Measurements from ENCODE around the gene DHRS7C. TPM values are rescaled to one million over a fixed set of nuclear protein-coding genes. Genes with fewer than 3 reads are reported as not detected.

The DHRS7C gene
- total RNA-seq, 5 donors from 2014 or later (not counting 1 experiment from before 2014, with no cell fraction given), result not detected

DNA sequence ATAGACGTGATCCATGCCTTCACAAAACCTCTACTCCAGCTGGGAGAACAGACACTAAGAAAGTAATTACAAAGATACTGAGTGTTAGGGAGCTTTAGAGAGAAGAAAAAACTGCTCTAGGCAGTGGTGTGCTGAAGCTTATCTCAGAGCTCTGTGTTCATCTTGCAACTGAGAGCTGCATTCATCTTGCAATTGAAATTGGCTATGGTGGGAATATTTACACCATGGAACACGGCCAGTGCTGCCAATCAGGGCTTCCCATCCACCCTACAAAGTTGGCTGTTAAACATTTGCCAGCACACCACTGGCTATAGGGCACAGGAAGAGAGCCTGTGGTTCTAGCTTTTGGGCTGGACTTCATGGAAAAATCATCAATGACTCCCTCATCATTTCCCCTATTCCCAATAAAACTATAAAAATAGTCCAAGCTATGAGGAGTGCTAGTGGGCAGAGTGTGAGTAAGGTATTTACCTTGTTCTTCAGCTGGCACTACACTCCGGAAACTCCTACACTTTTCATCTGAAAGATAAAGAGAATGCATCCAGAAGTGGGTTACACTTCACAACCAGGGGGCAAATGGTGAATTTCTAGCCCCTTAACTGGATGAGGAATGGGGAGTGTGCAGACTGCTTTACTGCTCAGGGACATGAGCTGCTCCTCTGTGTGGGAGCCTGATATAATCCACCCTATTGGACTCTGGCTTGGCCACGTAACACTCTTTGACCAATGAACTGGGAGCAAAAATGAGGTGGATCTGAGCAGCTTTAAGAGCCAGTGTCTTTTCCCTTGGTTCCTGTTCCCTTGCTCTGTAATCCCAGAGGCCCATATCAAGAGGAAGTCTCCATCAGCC is 18.9 kb upstream of the DHRS7C start:
- Mint-ChIP-seq H3K27me3 (peaks cover 0 to 2% of the 10 kb centered on the region in 2 donors), H3K27ac (no peak overlapping the region), H3K4me3 (no peak overlapping the region), H3K9me3 (no peaks in the 10 kb centered on the region), H3K36me3 (no peaks in the 10 kb centered on the region), H3K4me1 (no peaks in the 10 kb centered on the region)
- H3K36me3 ChIP-seq (ENCODE audit: control insufficient read depth in 2 of 2, extremely low read depth in 1 of 2, insufficient read depth in 1 of 2, low read length in 1 of 2), result no peaks in the 10 kb centered on the region
- H3K4me1 ChIP-seq (ENCODE audit: control insufficient read depth in 1 of 2, extremely low read depth in 1 of 2, insufficient read depth in 2 of 2, low read length in 2 of 2), result no peaks in the 10 kb centered on the region
- 67% methylated on average over 1 of the region's 4 CpGs for WGBS (ENCODE audit: insufficient coverage)
- DNase-seq (no peak), ATAC-seq (replicated peaks in 1 of 4) (no peak)
- H3K27ac ChIP-seq (ENCODE audit: low read length), result no peak overlapping the region
- peaks cover 0 to 11% of the 10 kb centered on the region in 2 experiments for H3K27me3 ChIP-seq (replicated peaks in 1 of 2; ENCODE audit: control insufficient read depth in 2 of 2, extremely low read depth in 1 of 2, insufficient read depth in 2 of 2, low read length in 1 of 2)
- no peak overlapping the region for H3K4me3 ChIP-seq (ENCODE audit: control insufficient read depth in 1 of 2, extremely low read depth in 1 of 2, low read length in 1 of 2)
- ChIA-PET CTCF (no interaction called here), POLR2A (no interaction called here)
- no peaks in the 10 kb centered on the region for H3K9me3 ChIP-seq

DNA sequence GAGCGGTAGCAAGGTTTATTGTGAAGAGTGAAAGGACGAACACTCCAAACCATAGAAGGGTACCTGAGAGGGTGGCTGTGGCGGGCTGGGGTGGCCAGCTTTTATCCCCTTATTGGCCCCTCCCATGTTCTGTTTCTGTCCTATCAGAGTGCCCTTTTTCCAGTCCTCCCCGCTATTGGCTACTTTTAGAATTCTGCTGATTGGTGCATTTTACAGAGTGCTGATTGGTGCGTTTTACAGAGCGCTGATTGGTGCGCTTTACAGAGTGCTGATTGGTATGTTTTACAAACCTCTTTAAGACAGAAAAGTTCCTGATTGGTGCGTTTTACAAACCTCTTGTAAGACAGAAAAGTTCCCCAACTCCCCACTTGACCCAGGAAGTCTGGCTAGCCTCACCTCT is 18.0 kb upstream of the DHRS7C start:
- Mint-ChIP-seq H3K36me3 (no peaks in the 10 kb centered on the region), H3K4me3 (no peak overlapping the region), H3K27ac (no peak overlapping the region), H3K27me3 (peaks cover 0 to 2% of the 10 kb centered on the region in 2 donors), H3K9me3 (no peaks in the 10 kb centered on the region), H3K4me1 (no peaks in the 10 kb centered on the region)
- ChIA-PET POLR2A (interaction anchor here in 1 of 2 donors (0.7 kb wide), 1 partner anchor 17 kb away, joined by 3 read pairs; no protein-coding TSS in a partner anchor), CTCF (no interaction called here)
- no CpG with 5 or more reads among the region's 8 CpGs for WGBS (ENCODE audit: insufficient coverage)
- DNase-seq, result no peak
- Histone ChIP-seq H3K9me3 (no peaks in the 10 kb centered on the region), H3K27me3 (replicated peaks in 1 of 2; ENCODE audit: control insufficient read depth in 2 of 2, extremely low read depth in 1 of 2, insufficient read depth in 2 of 2, low read length in 1 of 2) (peaks cover 0 to 11% of the 10 kb centered on the region in 2 experiments), H3K4me1 (ENCODE audit: control insufficient read depth in 1 of 2, extremely low read depth in 1 of 2, insufficient read depth in 2 of 2, low read length in 2 of 2) (no peaks in the 10 kb centered on the region), H3K27ac (ENCODE audit: low read length) (no peak overlapping the region), H3K36me3 (ENCODE audit: control insufficient read depth in 2 of 2, extremely low read depth in 1 of 2, insufficient read depth in 1 of 2, low read length in 1 of 2) (no peaks in the 10 kb centered on the region), H3K4me3 (ENCODE audit: control insufficient read depth in 1 of 2, extremely low read depth in 1 of 2, low read length in 1 of 2) (no peak overlapping the region)
- no peak for ATAC-seq (replicated peaks in 1 of 4)

DNA sequence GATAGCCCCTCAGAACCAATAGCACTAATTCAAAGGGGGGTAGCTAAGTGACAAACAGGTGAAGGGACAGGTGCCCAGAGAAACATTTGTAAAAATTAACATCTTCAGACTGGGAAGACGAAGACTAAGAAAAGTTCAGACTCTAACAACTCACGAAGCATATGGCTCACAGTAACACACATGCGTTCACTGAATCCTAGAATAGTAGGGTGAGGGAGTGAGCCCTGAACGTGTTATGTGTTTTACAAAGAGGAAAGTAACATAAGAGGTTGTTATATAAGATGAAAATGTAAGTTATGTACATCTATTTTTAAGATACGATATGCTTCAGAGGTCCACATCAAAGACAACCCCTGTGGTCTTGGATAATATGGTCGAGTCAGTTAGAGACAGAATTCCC is 15.3 kb upstream of the DHRS7C start:
- H3K9me3 ChIP-seq, result no peaks in the 10 kb centered on the region
- CTCF ChIA-PET, result interaction anchor here in 1 of 2 donors (0.6 kb wide), 1 partner anchor 160 kb away, joined by 3 read pairs; no protein-coding TSS in a partner anchor
- ATAC-seq (replicated peaks in 1 of 4) (no peak), DNase-seq (no peak)
- Mint-ChIP-seq H3K36me3 (no peaks in the 10 kb centered on the region), H3K9me3 (peaks cover 0 to 2% (median 0%) of the 10 kb centered on the region in 3 donors), H3K27me3 (peaks cover 7 to 9% of the 10 kb centered on the region in 2 donors), H3K4me1 (no peaks in the 10 kb centered on the region), H3K4me3 (no peak overlapping the region), H3K27ac (no peak overlapping the region)
- H3K36me3 ChIP-seq (ENCODE audit: control insufficient read depth in 2 of 2, extremely low read depth in 1 of 2, insufficient read depth in 1 of 2, low read length in 1 of 2), result no peaks in the 10 kb centered on the region
- H3K4me1 ChIP-seq (ENCODE audit: control insufficient read depth in 1 of 2, extremely low read depth in 1 of 2, insufficient read depth in 2 of 2, low read length in 2 of 2), result no peaks in the 10 kb centered on the region
- no peak overlapping the region for H3K4me3 ChIP-seq (ENCODE audit: control insufficient read depth in 1 of 2, extremely low read depth in 1 of 2, low read length in 1 of 2)
- H3K27me3 ChIP-seq (replicated peaks in 1 of 2; ENCODE audit: control insufficient read depth in 2 of 2, extremely low read depth in 1 of 2, insufficient read depth in 2 of 2, low read length in 1 of 2), result peaks cover 0 to 10% of the 10 kb centered on the region in 2 experiments
- H3K27ac ChIP-seq (ENCODE audit: low read length), result no peak overlapping the region
- WGBS (ENCODE audit: insufficient coverage), result 57% methylated on average over 2 of the region's 6 CpGs
- POLR2A ChIA-PET, result no interaction called here

GRCh38 chr17:9805769-9806168 is 14.4 kb upstream of the DHRS7C start:
- H3K4me3 Mint-ChIP-seq, result no peak overlapping the region
- no peaks in the 10 kb centered on the region for H3K36me3 ChIP-seq (ENCODE audit: control insufficient read depth in 2 of 2, extremely low read depth in 1 of 2, insufficient read depth in 1 of 2, low read length in 1 of 2)
- H3K4me3 ChIP-seq (ENCODE audit: control insufficient read depth in 1 of 2, extremely low read depth in 1 of 2, low read length in 1 of 2), result no peak overlapping the region
- H3K27me3 ChIP-seq (replicated peaks in 1 of 2; ENCODE audit: control insufficient read depth in 2 of 2, extremely low read depth in 1 of 2, insufficient read depth in 2 of 2, low read length in 1 of 2), result peaks cover 0 to 13% of the 10 kb centered on the region in 2 experiments
- H3K27ac Mint-ChIP-seq, result no peak overlapping the region
- no peaks in the 10 kb centered on the region for H3K36me3 Mint-ChIP-seq
- WGBS (ENCODE audit: insufficient coverage), result 87% methylated on average over 4 of the region's 4 CpGs
- no peak overlapping the region for H3K27ac ChIP-seq (ENCODE audit: low read length)
- no peaks in the 10 kb centered on the region for H3K4me1 ChIP-seq (ENCODE audit: control insufficient read depth in 1 of 2, extremely low read depth in 1 of 2, insufficient read depth in 2 of 2, low read length in 2 of 2)
- no peaks in the 10 kb centered on the region for H3K4me1 Mint-ChIP-seq
- ChIA-PET POLR2A (no interaction called here), CTCF (no interaction called here)
- peaks cover 7 to 9% of the 10 kb centered on the region in 2 donors for H3K27me3 Mint-ChIP-seq
- H3K9me3 ChIP-seq, result no peaks in the 10 kb centered on the region
- DNase-seq (no peak), ATAC-seq (replicated peaks in 1 of 4) (no peak)
- peaks cover 0 to 2% (median 0%) of the 10 kb centered on the region in 3 donors for H3K9me3 Mint-ChIP-seq

GRCh38 chr17:9802697-9803096 is 11.3 kb upstream of the DHRS7C start:
- WGBS (ENCODE audit: insufficient coverage), result 38% methylated on average over 3 of the region's 4 CpGs
- ChIA-PET CTCF (no interaction called here), POLR2A (no interaction called here)
- no peaks in the 10 kb centered on the region for H3K9me3 ChIP-seq
- peaks cover 0 to 16% of the 10 kb centered on the region in 2 experiments for H3K27me3 ChIP-seq (replicated peaks in 1 of 2; ENCODE audit: control insufficient read depth in 2 of 2, extremely low read depth in 1 of 2, insufficient read depth in 2 of 2, low read length in 1 of 2)
- Mint-ChIP-seq H3K4me1 (no peaks in the 10 kb centered on the region), H3K36me3 (no peaks in the 10 kb centered on the region), H3K9me3 (peaks cover 0 to 2% (median 0%) of the 10 kb centered on the region in 3 donors), H3K27ac (no peak overlapping the region), H3K27me3 (peaks cover 19 to 20% of the 10 kb centered on the region in 2 donors), H3K4me3 (no peak overlapping the region)
- H3K4me1 ChIP-seq (ENCODE audit: control insufficient read depth in 1 of 2, extremely low read depth in 1 of 2, insufficient read depth in 2 of 2, low read length in 2 of 2), result no peaks in the 10 kb centered on the region
- H3K4me3 ChIP-seq (ENCODE audit: control insufficient read depth in 1 of 2, extremely low read depth in 1 of 2, low read length in 1 of 2), result no peak overlapping the region
- ATAC-seq (replicated peaks in 1 of 4) (no peak), DNase-seq (no peak)
- no peaks in the 10 kb centered on the region for H3K36me3 ChIP-seq (ENCODE audit: control insufficient read depth in 2 of 2, extremely low read depth in 1 of 2, insufficient read depth in 1 of 2, low read length in 1 of 2)
- H3K27ac ChIP-seq (ENCODE audit: low read length), result no peak overlapping the region

DNA sequence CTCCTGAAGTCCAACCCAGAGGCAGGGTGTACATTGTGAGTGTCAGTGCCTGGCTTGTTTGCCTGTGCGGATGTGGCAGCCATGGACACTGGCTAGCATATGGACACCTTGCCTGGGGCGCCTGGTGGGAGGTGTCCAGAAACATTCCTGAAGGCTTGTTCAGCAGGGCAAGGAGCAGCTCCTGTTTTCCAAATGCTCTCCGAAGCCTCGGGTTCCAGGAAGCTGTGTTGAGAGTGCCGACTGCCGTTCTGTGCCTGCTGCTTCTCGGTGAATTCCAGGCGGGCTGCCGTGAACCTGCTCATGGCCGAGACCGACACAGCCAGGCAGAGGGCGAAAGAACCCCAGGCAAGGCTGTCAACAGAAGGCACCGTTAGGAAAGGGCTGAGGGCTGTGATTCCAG is 10.9 kb upstream of the DHRS7C start:
- H3K36me3 Mint-ChIP-seq, result no peaks in the 10 kb centered on the region
- no peak overlapping the region for H3K27ac Mint-ChIP-seq
- no peaks in the 10 kb centered on the region for H3K9me3 ChIP-seq
- H3K36me3 ChIP-seq (ENCODE audit: control insufficient read depth in 2 of 2, extremely low read depth in 1 of 2, insufficient read depth in 1 of 2, low read length in 1 of 2), result no peaks in the 10 kb centered on the region
- ATAC-seq (replicated peaks in 1 of 4), result no peak
- CTCF ChIA-PET, result no interaction called here
- H3K27ac ChIP-seq (ENCODE audit: low read length), result no peak overlapping the region
- POLR2A ChIA-PET, result no interaction called here
- H3K4me3 ChIP-seq (ENCODE audit: control insufficient read depth in 1 of 2, extremely low read depth in 1 of 2, low read length in 1 of 2), result no peak overlapping the region
- no peak for DNase-seq
- no peaks in the 10 kb centered on the region for H3K4me1 ChIP-seq (ENCODE audit: control insufficient read depth in 1 of 2, extremely low read depth in 1 of 2, insufficient read depth in 2 of 2, low read length in 2 of 2)
- H3K27me3 ChIP-seq (replicated peaks in 1 of 2; ENCODE audit: control insufficient read depth in 2 of 2, extremely low read depth in 1 of 2, insufficient read depth in 2 of 2, low read length in 1 of 2), result peaks cover 0 to 16% of the 10 kb centered on the region in 2 experiments
- WGBS (ENCODE audit: insufficient coverage), result 73% methylated on average over 13 of the region's 13 CpGs
- H3K4me1 Mint-ChIP-seq, result no peaks in the 10 kb centered on the region
- H3K9me3 Mint-ChIP-seq, result peaks cover 0 to 2% (median 0%) of the 10 kb centered on the region in 3 donors
- H3K27me3 Mint-ChIP-seq, result peaks cover 23% of the 10 kb centered on the region in 2 donors
- no peak overlapping the region for H3K4me3 Mint-ChIP-seq
